HepG2 (cell line): ENCODE results near the gene FOXR1. TPM values are rescaled to one million over a fixed set of nuclear protein-coding genes. Genes with fewer than 3 reads are reported as not detected.

Experiments used
- ATF1 ChIP-seq: IDR thresholded peaks from 2 replicates; pipeline ENCODE4 v1.6.1; 2016; ENCODE audit warnings: mild to moderate bottlenecking, control low read depth
- CEBPG ChIP-seq: IDR thresholded peaks from 2 replicates; pipeline ENCODE4 v1.6.1; 2016
- CHCHD3 ChIP-seq: sonication (generic); formaldehyde crosslinking; IDR thresholded peaks from 2 replicates; pipeline ENCODE4 v1.8.0; 2022; ENCODE audit warnings: mild to moderate bottlenecking, missing genetic modification reagents, moderate library complexity
- DMAP1 ChIP-seq: IDR thresholded peaks from 2 replicates; pipeline ENCODE4 v1.6.1; 2016
- ERF ChIP-seq: IDR thresholded peaks from 2 replicates; pipeline ENCODE4 v1.6.1; 2018; ENCODE audit warnings: missing biosample characterization, missing genetic modification reagents
- FIP1L1 ChIP-seq: fragments of 200-400 bp; formaldehyde crosslinking; IDR thresholded peaks from 2 replicates; pipeline ENCODE4 v1.6.1; 2018; ENCODE audit warnings: low read depth, mild to moderate bottlenecking, low read length, moderate library complexity, borderline replicate concordance; ENCODE audit not compliant: insufficient read depth
- FOSL1 ChIP-seq: sonication (generic); formaldehyde crosslinking; IDR thresholded peaks from 2 replicates; pipeline ENCODE4 v1.9.0; 2021; ENCODE audit warnings: missing genetic modification reagents, borderline replicate concordance
- FOSL2 ChIP-seq: sonication (generic); formaldehyde crosslinking; IDR thresholded peaks from 2 replicates; pipeline ENCODE4 v1.4.0; 2020; ENCODE audit warnings: missing genetic modification reagents
- MEF2D ChIP-seq: sonication (generic); formaldehyde crosslinking; IDR thresholded peaks from 2 replicates; pipeline ENCODE4 v1.5.1; 2020; ENCODE audit warnings: mild to moderate bottlenecking, missing genetic modification reagents
- PHF5A ChIP-seq: IDR thresholded peaks from one replicate; pipeline ENCODE4 v1.6.1; 2018; ENCODE audit warnings: low read depth, missing genetic modification reagents; ENCODE audit not compliant: unreplicated experiment
- SALL1 ChIP-seq: sonication (generic); formaldehyde crosslinking; IDR thresholded peaks from 2 replicates; pipeline ENCODE4 v1.8.0; 2022; ENCODE audit warnings: mild to moderate bottlenecking, missing genetic modification reagents
- TEAD3 ChIP-seq: optimal IDR thresholded peaks from 2 replicates; pipeline ENCODE3; 2016; ENCODE audit warnings: borderline replicate concordance
- THYN1 ChIP-seq: sonication (generic); formaldehyde crosslinking; IDR thresholded peaks from 2 replicates; pipeline ENCODE4 v1.8.1; 2023; ENCODE audit warnings: low read depth, mild to moderate bottlenecking, moderate library complexity, missing genetic modification reagents, borderline replicate concordance
- YY1 ChIP-seq: IDR thresholded peaks from 2 replicates; pipeline ENCODE4 v1.6.1; 2011; ENCODE audit warnings: low read length, low read depth, moderate library complexity, mild to moderate bottlenecking; ENCODE audit not compliant: insufficient read depth, insufficient replicate concordance
- ZFAT ChIP-seq: sonication (generic); formaldehyde crosslinking; conservative IDR thresholded peaks from 2 replicates; pipeline ENCODE4 v1.8.1; 2023; ENCODE audit warnings: missing genetic modification reagents, inconsistent platforms
- ZFP41 ChIP-seq: sonication (generic); formaldehyde crosslinking; IDR thresholded peaks from 2 replicates; pipeline ENCODE4 v1.4.0; 2020; ENCODE audit warnings: mild to moderate bottlenecking, missing genetic modification reagents, borderline replicate concordance
- ZFP91 ChIP-seq: sonication (generic); formaldehyde crosslinking; IDR thresholded peaks from 2 replicates; pipeline ENCODE4 v1.9.0; 2022; ENCODE audit warnings: missing genetic modification reagents, mild to moderate bottlenecking, borderline replicate concordance
- ZFYVE20 ChIP-seq: sonication (generic); formaldehyde crosslinking; IDR thresholded peaks from 2 replicates; pipeline ENCODE4 v1.8.0; 2023; ENCODE audit warnings: low read depth, mild to moderate bottlenecking, moderate library complexity, missing genetic modification reagents, borderline replicate concordance
- ZKSCAN5 ChIP-seq: sonication (generic); formaldehyde crosslinking; IDR thresholded peaks from 2 replicates; pipeline ENCODE4 v1.5.1; 2020; ENCODE audit warnings: mild to moderate bottlenecking, missing genetic modification reagents
- ZNF264 ChIP-seq: sonication (generic); formaldehyde crosslinking; IDR thresholded peaks from 2 replicates; pipeline ENCODE4 v1.4.0; 2020; ENCODE audit warnings: missing genetic modification reagents
- ZNF296 ChIP-seq: sonication (generic); formaldehyde crosslinking; conservative IDR thresholded peaks from 2 replicates; pipeline ENCODE4 v1.5.0; 2020; ENCODE audit warnings: mild to moderate bottlenecking, missing genetic modification reagents
- ZNF367 ChIP-seq: sonication (generic); formaldehyde crosslinking; IDR thresholded peaks from 2 replicates; pipeline ENCODE4 v1.4.0; 2020; ENCODE audit warnings: missing genetic modification reagents, borderline replicate concordance
- ZNF382 ChIP-seq: sonication (generic); formaldehyde crosslinking; IDR thresholded peaks from 2 replicates; pipeline ENCODE4 v1.5.0; 2020; ENCODE audit warnings: missing genetic modification reagents, mild to moderate bottlenecking, borderline replicate concordance
- ZNF670 ChIP-seq: sonication (generic); formaldehyde crosslinking; IDR thresholded peaks from 2 replicates; pipeline ENCODE4 v1.8.0; 2022; ENCODE audit warnings: mild to moderate bottlenecking, missing genetic modification reagents, borderline replicate concordance
- ZNF713 ChIP-seq: sonication (generic); formaldehyde crosslinking; IDR thresholded peaks from 2 replicates; pipeline ENCODE4 v1.4.0; 2020; ENCODE audit warnings: mild to moderate bottlenecking, missing genetic modification reagents
- ZNF841 ChIP-seq: sonication (generic); formaldehyde crosslinking; IDR thresholded peaks from 2 replicates; pipeline ENCODE4 v1.8.1; 2023; ENCODE audit warnings: missing genetic modification reagents, borderline replicate concordance
- ZSCAN12 ChIP-seq: sonication (generic); formaldehyde crosslinking; IDR thresholded peaks from 2 replicates; pipeline ENCODE4 v1.9.0; 2021; ENCODE audit warnings: mild to moderate bottlenecking, missing genetic modification reagents
- ZSCAN30 ChIP-seq: sonication (generic); formaldehyde crosslinking; IDR thresholded peaks from 2 replicates; pipeline ENCODE4 v1.5.0; 2020; ENCODE audit warnings: mild to moderate bottlenecking, missing genetic modification reagents
- polyA plus RNA-seq, 8 experiments: library from polyadenylated mRNA; depleted of rRNA in 3 of 8; stranded (reverse) in 7 of 8; unstranded in 1 of 8; fragments of >200 nt; fragmentation: Illumina TruSeq in 4 of 8; extraction: Trizol in 4 of 8; gene quantifications; 2 replicates each; pipeline versions ENCODE4 v1.2.1 to v1.2.3, GENCODE V29; 2011 to 2016; ENCODE audit warnings: low read depth in 4 of 8, missing spikeins in 1 of 8, mixed read lengths in 1 of 8; ENCODE audit not compliant: insufficient read depth in 1 of 8
- total RNA-seq, 5 experiments: library from RNA; depleted of rRNA; stranded (reverse); fragments of >200 nt; fragmentation: Illumina TruSeq; extraction: Trizol; gene quantifications; 2 replicates each; pipeline ENCODE4 v1.2.3, GENCODE V29; 2016; ENCODE audit warnings: low read depth in 1 of 5
- TF ChIP-seq, protein P1 (sequence below): IDR thresholded peaks from 2 replicates; pipeline ENCODE4 v1.6.1; 2016; ENCODE audit warnings: control low read depth
- TF ChIP-seq, protein P2 (sequence below): sonication (generic); formaldehyde crosslinking; IDR thresholded peaks from 2 replicates; pipeline ENCODE4 v1.8.1; 2023; ENCODE audit warnings: mild to moderate bottlenecking, missing genetic modification reagents, borderline replicate concordance

The FOXR1 gene
- total and polyA plus RNA-seq, 2 of the 13 experiments (the other 11 are each of a cell fraction or from before 2014, with no cell fraction given), result not detected

GRCh38 chr11:118956094-118956846, 15.3 kb upstream of the FOXR1 start, which contains the start of gene UPK2 (continued):
- TF ChIP-seq MEF2D (no peak), SALL1 (CRISPR knock-in tag) (peak; percentile 58; the same call in 1 of the 2 replicates), CEBPG (CRISPR knock-in tag) (0 out of 2 replicates have a peak, but pooled peaks have one; percentile 15), FIP1L1 (no peak), ERF (CRISPR knock-in tag) (peak; percentile 70; the same call in 1 of the 2 replicates), ZKSCAN5 (CRISPR knock-in tag) (no peak), YY1 (peak; percentile 28), ZFP91 (CRISPR knock-in tag) (no peak; the same call in 1 of the 2 replicates), ZFP41 (CRISPR knock-in tag) (no peak), THYN1 (CRISPR knock-in tag) (no peak), PHF5A (CRISPR knock-in tag) (no peak), FOSL1 (CRISPR knock-in tag) (no peak), ZNF841 (CRISPR knock-in tag) (no peak), ZSCAN30 (no peak), ZFYVE20 (CRISPR knock-in tag) (no peak), ZNF670 (CRISPR knock-in tag) (no peak), ATF1 (no peak), ZFAT (no peak), ZNF382 (CRISPR knock-in tag) (no peak), ZNF367 (CRISPR knock-in tag) (no peak), ZNF713 (CRISPR knock-in tag) (no peak), TEAD3 (CRISPR knock-in tag) (peak; percentile 66), ZSCAN12 (CRISPR knock-in tag) (no peak), ZNF296 (CRISPR knock-in tag) (no peak), FOSL2 (CRISPR knock-in tag) (peak; percentile 34), CHCHD3 (CRISPR knock-in tag) (no peak), ZNF264 (CRISPR knock-in tag) (no peak), DMAP1 (CRISPR knock-in tag) (no peak)
- TF ChIP-seq, protein P1, sequence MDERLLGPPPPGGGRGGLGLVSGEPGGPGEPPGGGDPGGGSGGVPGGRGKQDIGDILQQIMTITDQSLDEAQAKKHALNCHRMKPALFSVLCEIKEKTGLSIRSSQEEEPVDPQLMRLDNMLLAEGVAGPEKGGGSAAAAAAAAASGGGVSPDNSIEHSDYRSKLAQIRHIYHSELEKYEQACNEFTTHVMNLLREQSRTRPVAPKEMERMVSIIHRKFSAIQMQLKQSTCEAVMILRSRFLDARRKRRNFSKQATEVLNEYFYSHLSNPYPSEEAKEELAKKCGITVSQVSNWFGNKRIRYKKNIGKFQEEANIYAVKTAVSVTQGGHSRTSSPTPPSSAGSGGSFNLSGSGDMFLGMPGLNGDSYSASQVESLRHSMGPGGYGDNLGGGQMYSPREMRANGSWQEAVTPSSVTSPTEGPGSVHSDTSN (CRISPR knock-in tag), result no peak
- TF ChIP-seq, protein P2, sequence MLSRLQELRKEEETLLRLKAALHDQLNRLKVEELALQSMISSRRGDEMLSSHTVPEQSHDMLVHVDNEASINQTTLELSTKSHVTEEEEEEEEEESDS, result no peak
